ENCODE measurements around the gene ANKRD62. TPM values are rescaled to one million over a fixed set of nuclear protein-coding genes. Genes with fewer than 3 reads are reported as not detected.

ANKRD62 gene
- total RNA-seq, 1 donor: not detected

GRCh38 chr18:12162786-12163185 is 69.1 kb downstream of the ANKRD62 start:
- no peaks in the 10 kb centered on the region for H3K4me1 ChIP-seq (ENCODE audit: insufficient read depth, low read length)
- H3K9me3 ChIP-seq (ENCODE audit: low read depth, low read length): no peaks in the 10 kb centered on the region
- H3K4me3 ChIP-seq (ENCODE audit: low read length): no peak overlapping the region
- H3K27me3 ChIP-seq (ENCODE audit: insufficient read depth, low read length): no peaks in the 10 kb centered on the region

- no peaks in the 10 kb centered on the region for H3K4me1 ChIP-seq (ENCODE audit: insufficient read depth, low read length)
- H3K27me3 ChIP-seq (ENCODE audit: insufficient read depth, low read length): no peaks in the 10 kb centered on the region
- no peaks in the 10 kb centered on the region for H3K9me3 ChIP-seq (ENCODE audit: low read depth, low read length)
- no peak overlapping the region for H3K4me3 ChIP-seq (ENCODE audit: low read length)
These were observed 71.6 kb downstream of the ANKRD62 start for GRCh38 chr18:12165038-12165768.

Other genes starting within 250 kb of the ANKRD62 start
- gene CHMP1B, start 242.4 kb upstream of the ANKRD62 start, total RNA-seq: 211 TPM
- gene MPPE1, start 185.5 kb upstream of the ANKRD62 start, total RNA-seq: 30.7 TPM
- 25.1 TPM for gene IMPA2, start 112.3 kb upstream of the ANKRD62 start, total RNA-seq
- gene CIDEA, start 160.5 kb downstream of the ANKRD62 start, total RNA-seq: not detected
- gene TUBB6, start 214.4 kb downstream of the ANKRD62 start, total RNA-seq: 36.7 TPM